Fibroblast of skin of left biceps (primary cell): Measurements from ENCODE around the gene TSHZ2.

Experiments
- DNase-seq, 2 experiments: peaks; one replicate each; pipeline ENCODE4 v3.0.0-alpha.2; 2013; ENCODE audit warnings: low read depth in 2 of 2

The TSHZ2 gene

GRCh38 chr20:53243152-53243551 is 271.0 kb downstream of the TSHZ2 start:
- no peak for DNase-seq

DNA sequence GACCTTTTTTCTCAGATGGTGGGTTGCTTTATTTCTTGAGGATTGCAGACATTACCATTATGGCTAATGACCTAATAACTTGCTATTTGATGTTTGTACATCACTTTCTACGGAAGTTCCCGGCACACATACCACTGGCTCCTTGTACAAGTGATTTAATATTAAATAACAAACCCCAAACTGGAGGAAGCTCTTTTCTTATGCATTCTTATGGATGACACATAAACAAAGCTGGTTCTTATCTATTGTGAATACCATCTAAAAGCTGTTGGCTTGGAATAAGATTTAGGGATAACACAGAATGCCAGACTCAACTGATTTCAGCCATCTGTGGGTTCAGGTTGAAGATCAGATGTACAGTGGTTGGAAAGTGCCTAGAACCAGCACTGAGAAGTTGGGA is 272.6 kb downstream of the TSHZ2 start:
- no peak for DNase-seq

- DNase-seq: no peak
Observed at GRCh38 chr20:53245574-53245973, 273.4 kb downstream of the TSHZ2 start.

GRCh38 chr20:53247468-53248103 is 275.4 kb downstream of the TSHZ2 start:
- DNase-seq: no peak

- no peak for DNase-seq
Observed at GRCh38 chr20:53250456-53250855, 278.3 kb downstream of the TSHZ2 start.

GRCh38 chr20:53252002-53252401 is 279.8 kb downstream of the TSHZ2 start:
- DNase-seq: no peak

DNA sequence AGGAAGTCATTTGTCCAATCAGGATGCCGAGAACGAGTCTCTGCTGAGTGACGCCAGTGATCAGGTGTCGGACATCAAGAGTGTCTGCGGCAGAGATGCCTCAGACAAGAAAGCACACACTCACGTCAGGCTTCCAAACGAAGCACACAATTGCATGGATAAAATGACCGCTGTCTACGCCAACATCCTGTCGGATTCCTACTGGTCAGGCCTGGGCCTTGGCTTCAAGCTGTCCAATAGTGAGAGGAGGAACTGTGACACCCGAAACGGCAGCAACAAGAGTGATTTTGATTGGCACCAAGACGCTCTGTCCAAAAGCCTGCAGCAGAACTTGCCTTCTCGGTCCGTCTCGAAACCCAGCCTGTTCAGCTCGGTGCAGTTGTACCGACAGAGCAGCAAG is 281.5 kb downstream of the TSHZ2 start:
- DNase-seq: no peak

DNA sequence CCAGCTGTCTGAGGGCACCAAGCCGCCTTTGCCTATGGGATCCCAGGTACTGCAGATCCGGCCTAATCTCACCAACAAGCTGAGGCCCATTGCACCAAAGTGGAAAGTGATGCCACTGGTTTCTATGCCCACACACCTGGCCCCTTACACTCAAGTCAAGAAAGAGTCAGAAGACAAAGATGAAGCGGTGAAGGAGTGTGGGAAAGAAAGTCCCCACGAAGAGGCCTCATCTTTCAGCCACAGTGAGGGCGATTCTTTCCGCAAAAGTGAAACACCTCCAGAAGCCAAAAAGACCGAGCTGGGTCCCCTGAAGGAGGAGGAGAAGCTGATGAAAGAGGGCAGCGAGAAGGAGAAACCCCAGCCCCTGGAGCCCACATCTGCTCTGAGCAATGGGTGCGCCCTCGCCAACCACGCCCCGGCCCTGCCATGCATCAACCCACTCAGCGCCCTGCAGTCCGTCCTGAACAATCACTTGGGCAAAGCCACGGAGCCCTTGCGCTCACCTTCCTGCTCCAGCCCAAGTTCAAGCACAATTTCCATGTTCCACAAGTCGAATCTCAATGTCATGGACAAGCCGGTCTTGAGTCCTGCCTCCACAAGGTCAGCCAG is 283.0 kb downstream of the TSHZ2 start:
- DNase-seq: no peak

- no peak for DNase-seq
Observed at GRCh38 chr20:53258741-53259140, 286.6 kb downstream of the TSHZ2 start.

GRCh38 chr20:53260168-53260567 is 288.0 kb downstream of the TSHZ2 start:
- DNase-seq: no peak

DNA sequence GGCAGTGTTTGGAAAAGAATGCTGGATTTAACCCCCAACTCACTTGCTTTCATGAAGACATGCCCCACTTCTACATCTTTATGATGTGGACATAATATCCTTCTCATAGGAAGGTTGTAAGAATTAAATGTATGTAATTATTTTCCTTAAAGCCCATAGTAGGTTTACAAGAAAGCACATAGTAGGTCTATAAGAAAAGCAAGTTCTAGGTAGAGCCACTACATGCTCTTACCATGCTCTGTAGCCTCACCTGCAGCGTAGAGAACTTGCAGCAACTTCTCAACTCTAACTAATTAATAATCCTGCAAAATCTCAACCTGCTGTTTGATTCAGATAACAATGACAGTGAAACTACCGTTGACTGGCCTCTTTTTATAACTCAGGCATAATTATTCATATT is 288.4 kb downstream of the TSHZ2 start:
- no peak for DNase-seq

- no peak for DNase-seq
Observed at GRCh38 chr20:53262365-53262764, 290.2 kb downstream of the TSHZ2 start.

DNA sequence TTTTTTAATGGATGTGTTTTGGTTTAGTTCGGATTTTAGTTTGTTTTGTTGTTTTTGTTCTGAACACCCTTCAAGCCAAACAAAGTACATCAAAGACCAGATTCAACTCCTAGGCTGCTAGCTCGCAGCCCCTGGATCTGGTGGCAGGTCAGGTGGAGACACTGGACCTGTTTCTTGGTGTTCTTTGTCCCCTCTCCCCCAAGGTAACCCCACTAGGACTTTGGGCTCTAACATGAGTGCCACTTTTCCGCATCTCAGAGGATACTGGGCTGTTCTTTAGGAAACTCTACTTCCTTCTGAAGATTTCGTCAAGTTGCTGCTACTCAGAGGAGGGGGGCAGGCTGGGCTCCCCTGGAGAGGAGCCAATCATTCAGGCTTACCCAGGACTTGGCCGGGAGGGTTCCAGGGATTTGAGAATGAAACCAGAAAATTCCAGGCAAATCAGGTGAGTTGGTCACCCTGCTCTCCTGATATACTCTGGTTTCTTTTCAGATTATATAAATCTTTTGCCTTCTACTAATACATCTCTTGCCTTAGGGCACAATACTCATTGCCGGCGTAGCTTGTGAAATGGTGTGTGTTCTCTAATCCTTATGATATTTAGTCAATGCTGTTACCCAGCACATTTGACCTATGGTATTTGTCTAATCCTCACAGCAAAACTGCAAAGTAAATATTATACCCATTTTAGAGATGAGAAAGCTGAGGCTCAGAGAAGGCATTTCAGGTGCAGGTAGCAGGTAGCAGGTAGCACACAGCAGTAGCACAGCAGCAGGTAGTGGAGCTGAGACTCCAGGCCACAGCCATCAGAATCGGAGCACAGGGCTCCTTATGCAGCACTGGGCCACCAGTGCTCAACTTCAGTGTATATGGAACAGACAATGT is 291.6 kb downstream of the TSHZ2 start:
- no peak for DNase-seq

GRCh38 chr20:53264604-53265003 is 292.4 kb downstream of the TSHZ2 start:
- no peak for DNase-seq

DNA sequence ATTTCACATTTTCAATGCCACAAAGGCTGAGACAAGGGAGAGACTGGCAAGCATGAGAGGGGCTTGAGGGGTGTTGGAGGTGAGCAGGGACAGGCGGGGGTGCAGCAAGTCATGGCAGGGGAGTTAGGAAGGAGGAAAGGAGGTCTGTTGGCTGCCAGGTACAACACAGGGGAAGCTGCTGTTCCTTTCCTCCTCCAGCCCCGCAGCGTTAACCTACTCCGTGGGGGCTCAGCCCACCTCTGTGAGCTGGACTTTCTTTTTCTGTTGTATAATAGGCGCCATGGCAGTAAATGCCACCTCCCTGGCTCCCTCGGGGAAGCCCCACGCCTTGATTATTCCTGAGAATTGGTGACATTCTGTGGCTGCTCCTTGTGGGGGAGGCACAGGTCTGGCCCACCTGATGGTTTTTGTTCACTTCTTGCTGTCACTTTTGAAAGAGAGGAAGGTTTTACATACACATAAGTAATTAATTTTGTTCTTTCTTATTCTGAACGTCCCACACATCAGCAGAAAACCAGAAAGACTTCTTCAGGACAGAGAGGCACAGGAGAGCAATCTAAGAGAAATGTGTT is 293.2 kb downstream of the TSHZ2 start:
- DNase-seq: no peak

DNA sequence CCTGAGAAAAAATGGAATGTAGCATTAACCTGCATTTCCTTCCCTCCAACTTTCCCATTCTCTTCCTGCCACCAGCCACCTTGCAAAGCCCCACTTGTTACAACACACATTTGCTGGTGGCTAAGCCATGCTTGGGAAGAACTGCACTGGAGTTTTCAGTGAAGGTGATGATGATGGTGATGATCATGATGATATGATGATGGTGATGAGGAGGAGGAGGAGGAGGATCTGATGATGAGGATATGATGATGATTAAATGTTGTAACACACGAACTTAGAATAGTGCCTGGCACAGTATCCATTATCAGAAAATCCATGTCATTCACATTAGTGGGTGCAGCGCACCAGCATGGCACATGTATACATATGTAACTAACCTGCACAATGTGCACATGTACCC is 297.2 kb downstream of the TSHZ2 start:
- no peak for DNase-seq

GRCh38 chr20:53270792-53271375 is 298.7 kb downstream of the TSHZ2 start:
- no peak for DNase-seq

DNA sequence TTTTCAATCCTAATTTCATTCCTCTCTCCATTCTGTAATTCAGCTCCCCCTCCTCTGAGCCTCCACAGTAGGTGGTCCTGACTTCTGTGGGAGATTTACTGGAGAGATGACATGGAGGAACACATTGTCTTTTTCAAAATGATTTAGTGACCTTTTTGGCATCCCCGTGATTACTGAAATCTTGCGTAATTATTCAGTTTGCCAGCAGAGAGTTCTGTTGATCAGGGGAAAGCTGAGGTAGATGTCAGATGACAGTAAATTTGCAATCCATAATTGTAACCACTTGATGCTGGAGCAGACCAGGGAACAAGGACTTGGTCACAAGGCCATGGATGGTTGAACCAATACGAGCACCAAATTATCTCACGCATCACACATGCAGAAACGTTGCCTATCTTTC is 302.2 kb downstream of the TSHZ2 start:
- no peak for DNase-seq

DNA sequence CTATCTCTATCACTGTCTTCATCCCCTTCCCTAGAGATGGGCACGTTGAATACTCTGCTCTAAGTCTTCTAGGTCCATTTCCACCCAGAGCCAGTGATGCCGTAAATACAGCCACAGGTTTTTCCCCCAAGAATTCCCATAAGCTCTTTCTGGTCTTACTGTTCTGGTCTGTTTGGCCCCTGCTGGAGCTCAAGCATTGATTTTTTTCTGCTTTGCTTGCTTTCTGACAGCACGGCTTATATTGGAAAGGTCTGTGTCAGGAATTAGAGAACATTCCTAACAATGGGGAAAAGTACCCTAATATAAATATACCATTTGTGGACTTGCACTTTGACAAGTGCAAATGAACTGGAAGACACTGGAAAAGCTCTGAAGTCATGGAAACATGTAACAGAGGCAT is 302.6 kb downstream of the TSHZ2 start:
- DNase-seq: no peak

GRCh38 chr20:53276143-53276542 is 304.0 kb downstream of the TSHZ2 start:
- no peak for DNase-seq

DNA sequence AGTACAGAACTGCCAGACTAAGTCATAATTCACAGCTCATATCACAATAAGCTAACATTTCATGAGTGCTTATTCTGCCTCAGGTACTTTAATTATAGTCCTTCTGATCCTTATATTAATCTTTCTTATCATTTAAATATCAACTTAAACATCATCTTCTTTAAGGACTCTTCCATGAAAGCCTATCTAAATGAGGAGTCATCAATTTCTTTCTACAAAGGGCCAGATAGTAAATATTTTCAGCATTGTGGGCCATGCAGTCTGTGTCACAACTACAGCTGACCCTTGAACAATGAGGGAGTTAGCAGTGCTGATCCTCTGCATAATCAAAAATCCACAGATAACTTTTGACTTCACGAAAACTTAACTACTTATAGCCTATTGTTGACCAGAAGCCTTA is 306.4 kb downstream of the TSHZ2 start:
- no peak for DNase-seq

DNA sequence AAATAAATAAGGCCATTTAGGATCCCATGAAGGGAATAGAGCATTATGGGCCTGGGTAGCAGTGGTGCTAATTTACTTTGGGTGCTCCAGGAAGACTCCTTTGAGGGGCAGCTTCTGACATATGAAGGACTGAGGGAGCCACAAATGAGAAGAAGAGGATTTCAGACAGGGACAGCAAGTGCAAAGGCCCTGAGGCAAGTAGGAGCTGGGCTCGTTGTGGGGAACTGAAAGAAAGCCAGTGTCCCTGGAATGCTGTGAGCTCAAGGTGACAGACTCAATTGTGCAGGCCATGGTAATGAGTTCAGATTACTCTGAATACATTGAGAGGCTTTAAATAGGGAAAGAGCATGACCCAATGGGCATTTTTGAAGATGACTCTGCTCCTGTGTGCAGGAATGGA is 307.6 kb downstream of the TSHZ2 start:
- DNase-seq: no peak
